ENCODE data around the gene NOL3.

Gene NOL3

DNA sequence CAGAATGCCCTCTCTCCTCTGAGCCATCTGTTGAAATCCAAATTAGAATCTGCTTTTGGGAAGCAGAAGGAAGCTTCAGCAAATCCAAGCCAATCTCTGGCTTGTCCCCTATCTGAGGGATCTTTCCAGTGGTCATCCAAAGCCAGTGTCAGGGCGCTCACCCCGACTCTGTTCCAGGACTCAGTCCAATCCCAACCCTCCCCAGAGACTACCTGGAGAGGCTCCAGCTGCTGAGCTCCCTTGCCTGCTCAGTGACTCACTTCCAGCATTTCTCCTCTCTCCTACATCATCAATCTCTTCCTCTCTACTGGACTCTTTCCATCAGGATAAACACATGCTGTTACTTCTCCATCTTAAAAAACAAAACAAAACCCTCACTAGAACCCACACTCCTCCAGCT is 11.0 kb downstream of the NOL3 start:
- TF ChIP-seq CTCF (IDR thresholded peaks at IDR 0.05; ENCODE audit: borderline replicate concordance, insufficient read depth, low read depth, low read length): no peak
- H3K4me3 ChIP-seq (ENCODE audit: low read depth, low read length): no peak overlapping the region

- H3K4me3 ChIP-seq (ENCODE audit: low read depth, low read length): no peak overlapping the region
- TF ChIP-seq CTCF (IDR thresholded peaks at IDR 0.05; ENCODE audit: borderline replicate concordance, insufficient read depth, low read depth, low read length): no peak
Measured at GRCh38 chr16:67182288-67182687, 11.9 kb downstream of the NOL3 start.

GRCh38 chr16:67183284-67183626 is 12.9 kb downstream of the NOL3 start:
- TF ChIP-seq CTCF (IDR thresholded peaks at IDR 0.05; ENCODE audit: borderline replicate concordance, insufficient read depth, low read depth, low read length): no peak
- H3K4me3 ChIP-seq (ENCODE audit: low read depth, low read length): peak overlapping the region; percentile 84

DNA sequence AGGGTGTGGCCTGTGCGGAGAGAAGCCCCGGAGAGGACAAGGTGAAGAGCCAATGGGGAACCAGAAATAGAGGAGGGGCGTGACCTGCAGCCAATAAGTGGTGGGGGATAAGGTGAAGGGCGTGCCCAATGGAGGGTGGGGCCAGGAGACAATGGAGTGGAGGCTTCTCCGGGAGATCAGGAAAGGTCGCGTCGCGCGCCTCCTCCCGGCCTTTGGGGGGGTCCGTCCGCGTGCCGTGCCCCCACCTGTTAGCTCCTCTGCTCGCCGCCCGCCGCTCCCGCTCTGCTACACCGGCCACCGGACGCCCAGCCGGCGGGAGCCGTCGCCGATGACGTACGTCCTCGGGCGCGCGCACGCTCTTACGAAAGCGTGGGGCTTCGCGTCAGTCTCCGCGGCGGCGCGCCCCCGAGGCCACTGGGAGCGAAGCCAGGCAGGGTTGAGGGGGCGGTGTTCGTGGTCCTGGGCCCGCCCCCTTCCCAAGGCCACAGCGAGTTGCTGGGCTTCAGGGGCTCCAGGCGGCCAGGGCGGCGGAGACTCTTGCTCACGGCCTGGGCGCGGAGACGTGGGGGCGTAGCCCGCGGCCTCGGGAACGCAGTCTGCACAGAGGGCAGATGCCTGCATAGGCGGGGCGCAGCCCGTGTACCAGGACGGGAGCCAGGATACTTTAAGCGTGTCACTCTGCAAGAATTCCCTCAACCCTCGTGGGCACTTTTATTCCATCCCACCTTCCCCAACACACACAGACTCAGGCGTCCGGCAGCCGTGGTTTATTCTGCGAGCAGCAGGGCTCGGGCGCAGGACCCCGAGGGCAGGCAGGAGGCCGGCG is 13.5 kb downstream of the NOL3 start, which contains the start of gene MATCAP1:
TSS of gene MATCAP1 (minus strand) at position 337 of the 826 bp plus-strand sequence. CDS start 3,353 bp downstream, outside the sequence.
- H3K4me3 ChIP-seq (ENCODE audit: low read depth, low read length): peak within 1 kb of the TSS; percentile 84
- TF ChIP-seq CTCF (IDR thresholded peaks at IDR 0.05; ENCODE audit: borderline replicate concordance, insufficient read depth, low read depth, low read length): no peak

DNA sequence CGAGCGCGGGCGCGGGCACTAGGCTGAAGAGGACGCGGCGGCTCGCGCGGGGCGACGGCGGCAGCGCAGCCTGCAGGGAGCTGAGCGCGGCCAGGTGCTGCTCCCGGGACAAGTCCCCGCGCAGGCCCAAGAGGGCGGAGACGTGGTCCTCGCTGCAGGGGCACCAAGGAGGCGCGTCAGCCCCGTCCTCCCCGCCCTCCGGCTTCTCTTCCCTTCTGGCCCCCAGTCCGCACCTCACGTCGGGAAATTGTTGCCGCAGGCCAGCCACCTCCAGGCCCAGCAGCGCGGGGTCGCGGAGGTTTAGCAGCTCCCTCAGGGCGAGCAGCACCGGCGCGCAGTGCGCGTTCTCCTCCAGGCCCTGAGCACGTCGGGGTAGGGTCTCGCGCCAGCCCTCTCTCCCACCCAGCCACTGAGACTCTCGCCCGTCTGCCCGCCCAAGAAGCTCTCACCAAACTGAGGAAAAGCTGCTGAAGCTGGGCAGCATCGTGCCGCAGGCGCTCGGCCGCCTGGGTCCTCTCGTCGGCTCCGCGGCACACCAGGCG is 14.2 kb downstream of the NOL3 start:
- no peak for TF ChIP-seq CTCF (IDR thresholded peaks at IDR 0.05; ENCODE audit: borderline replicate concordance, insufficient read depth, low read depth, low read length)
- peak overlapping the region; percentile 84 for H3K4me3 ChIP-seq (ENCODE audit: low read depth, low read length)

DNA sequence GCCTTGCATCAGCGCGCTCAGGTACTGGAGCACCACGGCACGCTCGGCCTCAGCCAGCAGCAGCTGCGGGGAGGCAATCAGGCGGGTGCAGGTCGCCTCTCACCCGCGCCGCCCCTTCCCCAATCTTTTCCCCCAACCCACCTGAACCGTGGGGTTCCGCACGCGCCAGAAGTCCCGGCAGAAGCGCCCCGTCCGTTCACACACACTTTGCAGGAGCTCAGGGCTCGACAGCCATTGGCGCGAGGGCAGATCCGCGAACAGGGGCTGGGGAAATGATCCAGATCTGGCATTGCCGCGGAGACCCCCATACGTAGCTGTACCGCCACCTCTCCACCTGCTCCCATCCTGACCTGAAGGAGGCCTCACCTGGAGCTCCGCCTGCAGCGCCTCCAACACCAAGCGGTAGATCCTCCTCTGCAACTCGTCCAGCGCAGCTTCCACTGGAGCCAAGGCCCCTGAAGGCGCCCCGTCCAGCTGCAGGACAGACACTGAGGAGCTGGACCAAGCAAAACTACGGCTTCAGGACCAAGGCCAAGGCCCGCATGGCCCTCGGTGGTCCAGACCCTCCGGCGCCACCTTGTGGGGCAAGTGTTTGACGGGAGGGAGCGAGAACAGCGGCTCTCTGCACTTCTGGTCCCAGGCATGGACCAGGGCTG is 14.8 kb downstream of the NOL3 start:
- TF ChIP-seq CTCF (IDR thresholded peaks at IDR 0.05; ENCODE audit: borderline replicate concordance, insufficient read depth, low read depth, low read length): peak; percentile 93
- H3K4me3 ChIP-seq (ENCODE audit: low read depth, low read length): no peak overlapping the region
